Measurements from ENCODE around the gene TBC1D1.
"Not testable (repeated sequence)": the region's sequence is repeated elsewhere in the genome, so short reads cannot be mapped to it uniquely, and the experiment has no call there.

Gene TBC1D1

DNA sequence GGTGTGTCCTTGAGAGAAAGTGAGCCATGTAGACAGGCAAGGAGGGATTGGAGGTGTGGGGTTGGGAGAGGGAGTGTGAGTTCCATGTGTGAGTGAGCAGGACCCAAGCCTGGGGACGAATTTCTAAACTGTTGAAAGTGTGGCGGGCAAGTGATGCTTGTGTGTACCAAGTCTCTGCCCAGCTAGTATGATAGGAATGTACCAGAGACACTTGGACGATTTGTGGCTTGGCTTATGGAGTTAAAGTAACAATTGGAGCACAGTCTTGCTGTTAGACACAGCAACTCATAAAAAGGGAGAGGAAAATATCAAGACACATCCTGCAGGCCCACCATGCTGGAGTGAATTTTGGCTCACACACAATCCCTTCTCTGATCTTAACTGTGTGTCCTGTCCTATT, 77.9 kb downstream of the TBC1D1 start:
- no peak for DNase-seq

GRCh38 chr4:37970702-37971101, 79.8 kb downstream of the TBC1D1 start:
- peak; percentile 43 for DNase-seq

GRCh38 chr4:37971202-37971601, 80.3 kb downstream of the TBC1D1 start:
- no peak for DNase-seq

- no peak for DNase-seq
These were observed 82.6 kb downstream of the TBC1D1 start for GRCh38 chr4:37973441-37973840.

DNA sequence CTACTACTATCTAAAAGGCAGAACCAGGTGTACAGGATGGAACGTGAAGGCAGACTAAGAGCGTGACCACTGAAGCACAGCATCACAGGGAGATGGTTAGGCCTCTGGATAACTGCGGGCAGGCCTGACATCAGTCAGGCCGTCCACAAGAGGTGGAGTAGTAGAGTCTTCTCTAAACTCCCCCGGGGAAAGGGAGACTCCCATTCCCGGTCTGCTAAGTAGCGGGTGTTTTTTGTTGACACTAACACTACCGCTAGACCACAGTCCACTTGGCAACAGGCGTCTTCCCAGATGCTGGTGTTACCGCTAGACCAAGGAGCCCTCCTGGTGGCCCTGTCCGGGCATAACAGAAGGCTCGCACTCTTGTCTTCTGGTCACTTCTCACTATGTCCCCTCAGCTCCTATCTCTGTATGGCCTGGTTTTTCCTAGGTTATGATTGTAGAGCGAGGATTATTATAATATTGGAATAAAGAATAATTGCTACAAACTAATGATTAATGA, 84.5 kb downstream of the TBC1D1 start:
- DNase-seq = not testable (repeated sequence)

GRCh38 chr4:37976507-37976906, 85.6 kb downstream of the TBC1D1 start:
- DNase-seq = no peak

- DNase-seq = peak; percentile 80
These were observed 86.1 kb downstream of the TBC1D1 start for GRCh38 chr4:37976991-37977470.

GRCh38 chr4:37977471-37978247, 86.8 kb downstream of the TBC1D1 start:
- DNase-seq = peak; percentile 74

- no peak for DNase-seq
These were observed 87.5 kb downstream of the TBC1D1 start for GRCh38 chr4:37978248-37978924.

GRCh38 chr4:37980246-37980645, 89.4 kb downstream of the TBC1D1 start:
- no peak for DNase-seq

DNA sequence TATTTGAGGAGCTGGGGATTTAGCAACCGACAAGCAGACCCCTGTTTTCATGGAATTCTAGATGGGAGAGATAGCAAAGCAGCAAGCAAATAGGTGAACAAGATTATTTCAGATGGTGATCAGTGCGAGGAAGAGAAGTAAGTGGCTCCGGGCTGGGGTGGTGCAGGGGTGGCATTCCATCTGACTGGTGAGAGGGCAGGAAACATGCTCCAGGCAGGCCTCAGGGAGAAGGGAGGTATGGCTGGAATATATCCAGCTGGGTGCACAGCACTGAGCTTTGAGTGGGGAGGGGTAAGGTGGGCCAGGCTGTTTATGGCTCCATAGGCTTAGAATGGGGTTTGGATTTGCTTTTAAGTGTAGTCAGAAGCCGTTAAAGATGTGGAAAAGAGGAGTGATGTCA, 90.5 kb downstream of the TBC1D1 start:
- no peak for DNase-seq

DNA sequence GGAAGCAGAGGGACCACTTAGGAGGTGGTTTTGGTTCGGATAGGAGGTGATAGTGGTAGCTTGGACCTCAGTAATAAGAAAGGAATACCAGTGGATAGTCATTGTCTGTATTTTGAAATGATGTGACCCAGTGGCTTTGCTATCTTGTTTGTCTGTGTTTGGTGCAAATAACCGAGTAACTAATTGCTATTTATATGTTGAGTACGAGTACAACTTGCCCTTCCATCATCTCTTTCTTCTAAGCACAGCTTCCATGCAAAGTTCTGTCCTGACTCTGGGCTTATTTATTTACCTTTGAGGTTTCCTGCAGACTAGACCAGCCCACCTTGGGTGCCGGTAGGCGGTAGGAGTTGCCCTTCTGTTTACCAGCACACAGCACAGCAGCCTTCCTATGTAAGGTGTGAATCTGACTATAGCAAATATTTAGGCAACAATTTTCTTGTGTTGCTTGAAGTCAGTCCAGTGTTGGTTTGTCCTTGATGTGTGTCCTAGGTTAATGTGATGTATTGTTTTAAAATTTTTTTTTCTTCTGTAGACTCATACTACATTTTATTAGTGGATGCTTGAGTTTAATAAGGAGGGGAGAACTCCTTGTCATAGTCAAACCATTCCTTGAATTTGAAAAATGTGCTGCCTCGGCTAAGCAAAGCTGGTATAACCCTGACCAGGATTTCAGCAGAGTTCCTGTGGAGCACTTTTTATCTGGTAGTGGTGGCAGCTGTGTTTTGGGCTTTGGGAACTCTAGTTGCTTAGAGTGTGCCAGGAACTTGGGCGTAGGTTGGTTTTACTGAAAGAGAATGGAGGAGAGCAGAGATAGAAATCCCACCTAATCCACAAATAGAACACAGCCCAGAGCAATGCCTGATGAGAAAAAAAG, 91.2 kb downstream of the TBC1D1 start:
- no peak for DNase-seq

GRCh38 chr4:37982736-37983135, 91.9 kb downstream of the TBC1D1 start:
- DNase-seq = no peak

DNA sequence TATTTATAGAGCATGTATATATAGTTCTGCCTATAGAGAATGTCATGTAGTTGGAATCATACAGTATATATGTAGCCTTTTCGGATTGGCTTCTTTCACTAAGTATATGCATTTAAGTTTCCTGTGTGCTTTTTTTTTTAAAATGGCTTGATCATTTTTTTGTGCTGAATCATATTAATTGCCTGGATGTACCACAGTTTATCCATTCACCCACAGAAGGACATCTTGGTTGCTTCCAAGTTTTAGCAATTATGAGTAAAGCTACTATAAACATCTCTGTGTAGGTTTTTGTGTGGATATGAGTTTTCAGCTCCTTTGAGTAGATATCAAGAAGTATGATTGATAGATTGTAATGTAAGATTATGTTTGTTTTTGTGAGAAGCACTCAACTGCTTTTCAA, 93.1 kb downstream of the TBC1D1 start:
- no peak for DNase-seq

- no peak for DNase-seq
These were observed 94.9 kb downstream of the TBC1D1 start for GRCh38 chr4:37985730-37986275.

DNA sequence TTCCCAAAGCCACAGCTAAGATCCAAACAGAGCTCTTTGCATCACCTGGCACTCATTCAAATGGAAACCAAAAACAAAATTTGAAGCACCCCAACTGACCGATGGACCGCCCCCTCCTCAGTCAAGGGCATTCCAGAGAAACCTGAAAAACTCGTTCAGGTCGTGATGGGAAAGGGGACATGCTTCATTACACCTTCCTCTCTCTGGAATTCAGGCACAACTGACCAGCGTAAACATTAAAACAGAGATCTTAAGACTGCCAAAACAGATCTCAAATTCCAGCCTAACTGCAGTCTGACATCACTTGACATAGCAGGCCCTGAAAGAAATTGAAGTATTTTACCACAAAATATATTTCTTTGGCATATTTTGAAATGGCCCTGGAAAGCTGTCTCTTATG, 97.8 kb downstream of the TBC1D1 start:
- DNase-seq = no peak

DNA sequence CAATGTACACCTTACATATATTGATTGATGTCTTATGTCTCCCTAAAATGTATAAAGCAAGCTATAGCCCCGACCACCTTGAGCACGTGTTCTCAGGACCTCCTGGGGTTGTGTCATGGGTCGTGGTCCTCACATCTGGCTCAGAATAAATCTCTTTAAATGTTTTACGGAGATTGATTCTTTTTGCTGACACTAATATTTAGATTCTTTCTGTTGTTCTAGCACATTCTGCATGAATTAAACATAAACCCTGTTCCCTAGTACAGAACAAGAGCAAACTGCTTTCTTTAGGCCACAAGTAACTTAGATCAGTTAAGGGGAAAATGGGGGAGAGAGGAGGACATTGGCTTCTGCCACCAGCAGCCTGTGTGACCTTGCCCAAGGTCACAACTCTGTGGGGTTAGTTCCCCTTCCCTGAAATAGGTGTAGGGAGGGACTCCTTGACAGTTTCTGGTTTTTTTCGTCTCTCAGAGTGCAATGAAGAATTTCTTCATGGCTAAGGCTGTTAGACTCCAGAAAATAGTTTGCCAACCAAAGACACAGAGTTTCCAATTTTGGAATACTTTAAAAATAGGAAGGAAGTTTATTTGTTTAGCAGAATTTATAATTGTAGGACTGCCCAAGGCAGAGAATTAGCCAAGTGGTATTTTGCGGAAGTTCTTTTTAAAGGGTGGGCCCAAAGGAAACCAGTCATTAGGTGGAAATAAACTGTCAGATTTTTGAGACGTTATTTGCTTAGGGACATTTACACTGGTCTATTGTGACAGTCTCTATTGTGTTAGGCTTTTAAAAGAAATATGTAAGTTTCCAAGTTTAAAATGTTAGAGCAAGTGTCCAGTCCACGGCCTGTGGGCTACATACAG, 98.7 kb downstream of the TBC1D1 start:
- DNase-seq = no peak

- DNase-seq = no peak
These were observed 99.9 kb downstream of the TBC1D1 start for GRCh38 chr4:37990731-37991245.

DNA sequence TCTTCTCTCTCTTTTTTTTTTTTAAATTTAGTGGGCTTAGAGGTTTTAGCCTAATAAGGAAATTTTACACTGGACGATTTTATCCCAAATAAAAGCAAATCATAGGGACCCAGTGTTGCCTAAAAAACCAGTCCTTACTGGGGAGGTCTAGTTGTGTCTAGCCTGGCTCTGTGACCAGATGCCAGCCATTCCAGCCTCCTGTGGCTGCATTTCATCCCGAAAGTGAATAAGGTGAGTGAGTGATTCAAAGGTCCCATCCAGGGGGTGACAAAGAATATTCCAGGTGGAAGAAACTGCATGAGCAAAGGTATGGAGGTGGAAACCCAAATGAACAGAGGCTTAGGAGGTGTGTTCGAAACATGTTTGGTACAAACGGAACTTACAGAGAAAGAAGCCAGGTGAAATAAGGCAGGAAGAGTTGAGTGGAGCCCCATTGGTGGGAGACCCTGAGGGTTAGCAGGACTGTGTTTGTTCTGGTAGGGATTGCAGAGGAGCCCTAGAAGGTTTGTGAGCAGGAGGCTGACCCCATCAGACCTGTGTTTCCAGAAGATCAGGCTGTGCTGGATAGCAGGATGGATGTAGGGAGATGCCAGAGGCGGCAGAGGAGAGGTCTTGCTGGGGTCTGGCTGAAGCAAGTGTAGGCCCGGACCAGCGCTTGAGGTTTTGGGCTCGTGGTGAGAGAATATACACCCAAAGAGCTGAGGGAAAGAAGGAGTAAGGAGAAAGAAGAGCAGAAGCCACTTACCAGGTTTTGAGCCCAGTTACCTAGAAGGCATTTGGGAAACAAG, 100.9 kb downstream of the TBC1D1 start:
- no peak for DNase-seq

GRCh38 chr4:37993806-37994205, 102.9 kb downstream of the TBC1D1 start:
- DNase-seq = no peak

- no peak for DNase-seq
These were observed 103.7 kb downstream of the TBC1D1 start for GRCh38 chr4:37994569-37994968.
